HG03571 (cell line): ENCODE data around the gene MYOZ3.

ENCODE experiments used
- ATAC-seq: cut with Tn5 transposase; IDR thresholded peaks from one replicate; pipeline ENCODE4 v1.9.1; 2021; ENCODE audit not compliant: unreplicated experiment

MYOZ3 gene

DNA sequence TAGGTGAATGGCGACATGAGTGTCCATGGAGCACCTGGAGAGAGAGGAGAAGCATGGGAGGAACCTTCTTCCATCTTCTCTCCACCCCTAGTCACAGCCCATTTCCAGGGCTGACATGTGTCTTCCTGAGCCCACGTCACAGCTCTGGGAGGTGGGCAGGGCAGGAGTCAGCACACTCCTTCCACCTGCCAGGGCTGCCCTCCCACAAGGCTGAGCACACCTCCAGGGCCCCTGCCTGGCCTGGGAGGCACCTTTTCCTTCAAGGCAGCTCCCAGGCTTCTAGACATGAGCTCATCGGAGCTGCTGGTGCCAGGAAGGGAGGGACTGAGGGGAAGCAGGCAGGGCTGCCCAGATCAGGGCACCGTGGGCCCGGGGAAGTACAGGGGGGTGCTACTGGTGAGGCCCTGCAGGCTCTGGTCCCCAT is 34.2 kb upstream of the MYOZ3 start:
- ATAC-seq, result no peak

GRCh38 chr5:150627731-150628545 is 33.1 kb upstream of the MYOZ3 start:
- ATAC-seq, result no peak

DNA sequence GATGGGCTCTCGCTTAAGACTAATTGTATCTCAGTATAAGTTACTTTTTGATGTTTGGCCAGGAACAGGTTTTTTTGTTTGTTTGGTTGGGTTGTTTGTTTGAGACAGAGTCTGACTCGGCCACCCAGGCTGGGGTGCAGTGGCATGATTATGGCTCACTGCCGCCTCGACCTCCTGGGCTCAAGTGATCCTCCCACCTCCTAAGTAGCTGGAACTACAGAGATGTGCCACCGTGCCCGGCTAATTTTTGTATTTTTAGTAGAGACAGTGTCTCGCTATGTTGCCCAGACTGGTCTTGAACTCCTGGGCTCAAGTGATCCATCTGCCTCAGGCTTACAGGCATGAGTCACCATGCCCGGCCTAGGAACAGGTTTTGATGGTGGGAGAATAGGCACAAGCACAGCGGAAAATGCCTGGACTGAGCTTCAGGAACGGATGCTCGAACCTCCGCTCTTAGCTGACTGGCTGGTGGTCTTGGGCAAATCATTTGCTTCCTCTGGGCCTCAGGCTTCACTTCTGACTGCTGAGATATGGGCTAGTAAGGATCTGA is 32.0 kb upstream of the MYOZ3 start:
- no peak for ATAC-seq

DNA sequence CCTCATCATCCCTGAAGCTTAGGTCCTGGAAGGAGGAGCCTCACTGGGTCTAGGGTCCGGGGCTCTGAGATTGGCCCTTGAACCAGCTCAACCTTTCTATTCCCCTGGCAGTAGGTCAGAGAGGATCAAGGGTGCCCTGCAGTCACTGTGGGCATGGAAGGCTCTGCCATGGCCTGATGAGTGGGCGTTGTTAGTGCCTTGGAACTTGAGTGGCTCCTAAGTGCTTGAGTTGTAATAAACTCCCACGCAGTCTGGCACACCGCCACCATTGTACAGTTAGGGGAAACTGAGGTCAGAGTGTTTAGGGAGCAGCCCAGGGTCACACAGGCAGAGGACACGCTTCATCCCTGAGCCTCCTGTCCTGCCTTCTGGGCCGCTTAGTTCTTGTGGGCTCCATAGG is 31.0 kb upstream of the MYOZ3 start:
- no peak for ATAC-seq

DNA sequence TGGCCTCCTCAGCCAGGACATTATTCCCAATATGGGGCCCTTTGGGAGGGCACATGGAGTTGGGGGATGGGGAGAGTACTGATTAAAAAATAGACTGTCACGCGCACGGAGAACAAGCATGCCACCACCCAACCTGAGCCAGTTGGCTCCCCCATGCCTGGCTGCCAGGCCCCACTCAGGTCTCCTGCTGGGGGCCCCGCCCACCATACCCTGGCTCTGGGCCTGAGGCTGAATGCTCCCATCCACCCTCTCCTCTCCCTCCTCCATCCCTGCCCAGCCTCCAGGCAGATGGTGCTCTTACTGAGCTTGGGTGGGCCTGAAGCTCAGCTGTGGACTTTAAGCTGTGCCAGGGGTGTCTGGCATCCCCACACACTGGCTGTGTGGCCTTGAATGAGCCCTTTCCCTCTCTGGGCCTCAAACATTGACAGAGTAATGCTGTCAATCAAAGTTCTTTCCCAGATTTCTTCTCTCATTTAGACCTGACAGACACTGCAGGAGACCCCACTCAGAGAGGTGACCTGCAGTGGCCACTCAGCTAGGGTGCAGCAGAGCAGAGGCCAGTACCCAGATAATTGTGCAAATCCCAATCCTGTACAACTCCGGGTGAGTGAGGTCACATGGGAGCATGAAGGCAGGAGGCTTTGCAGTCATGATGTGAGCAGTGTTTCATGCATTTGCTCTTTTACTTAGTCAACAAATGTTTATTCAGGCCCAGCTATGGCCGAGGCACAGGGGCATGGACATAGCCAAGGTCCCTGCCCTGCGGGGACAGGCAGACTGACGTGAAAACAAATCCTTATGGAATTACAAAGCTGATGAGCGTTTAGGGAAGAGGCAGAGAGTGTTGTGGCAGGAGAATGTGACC is 30.4 kb upstream of the MYOZ3 start:
- ATAC-seq, result no peak

DNA sequence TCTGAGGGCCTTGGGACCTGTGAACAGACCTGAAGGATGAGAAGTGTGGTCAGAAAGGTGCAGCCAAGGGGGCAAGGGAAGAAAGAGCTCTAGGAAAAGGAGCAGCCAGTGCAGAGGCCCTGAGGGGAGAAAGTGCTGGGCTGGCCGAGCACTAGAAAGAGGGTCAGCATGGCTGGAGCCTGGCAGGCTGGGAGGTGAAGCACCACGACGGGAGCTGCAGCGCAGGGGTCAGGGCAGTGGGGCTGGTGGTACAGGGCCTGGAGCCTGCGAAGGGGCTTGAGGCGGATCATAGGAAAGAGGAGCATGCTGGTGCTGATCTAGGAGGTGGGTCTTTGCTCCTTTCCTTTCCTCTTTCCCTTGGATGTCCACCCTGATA is 29.7 kb upstream of the MYOZ3 start:
- no peak for ATAC-seq

- no peak for ATAC-seq
Measured at GRCh38 chr5:150632305-150633160, 28.5 kb upstream of the MYOZ3 start.

- no peak for ATAC-seq
Measured at GRCh38 chr5:150633429-150633828, 27.6 kb upstream of the MYOZ3 start.

DNA sequence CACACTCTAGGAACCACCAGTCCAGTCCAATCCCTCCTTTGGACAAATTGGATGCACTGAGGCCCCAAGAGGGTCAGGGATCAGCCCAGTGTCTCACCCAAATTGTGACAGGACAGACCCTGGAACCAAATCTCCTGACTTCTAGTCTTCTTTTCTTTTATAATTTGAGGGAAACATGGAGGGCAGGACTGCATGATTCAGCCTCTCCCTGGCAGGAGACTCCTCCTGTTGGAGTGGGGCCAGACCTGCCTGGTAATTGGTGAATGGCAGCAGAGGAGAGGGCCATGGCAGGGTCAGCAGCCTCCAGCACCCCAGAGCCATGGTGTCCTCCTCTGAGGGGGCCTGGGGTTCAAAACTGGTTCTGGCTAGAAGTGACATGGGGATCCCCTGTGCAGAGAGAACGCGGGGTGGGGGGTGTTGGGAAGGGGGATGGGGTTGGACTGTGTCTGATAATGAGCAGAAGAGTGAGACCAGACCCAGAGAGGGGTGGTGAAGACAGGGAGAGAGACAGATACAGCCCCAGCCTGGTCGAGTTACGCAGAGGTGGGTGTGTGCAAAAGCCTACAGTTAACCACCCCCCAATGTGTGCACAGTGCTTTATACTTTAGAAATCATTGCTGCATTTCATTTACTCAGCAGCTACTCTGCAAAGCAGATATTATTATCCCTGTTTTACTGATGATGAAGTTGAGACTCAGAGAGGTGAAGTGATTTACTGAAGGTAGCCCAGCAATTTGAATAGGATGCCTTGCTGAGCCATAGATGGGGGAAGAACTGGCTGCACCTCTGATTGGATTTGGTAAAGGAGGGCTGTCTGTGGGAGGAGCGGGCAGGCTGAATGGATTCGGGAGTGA is 24.4 kb upstream of the MYOZ3 start:
- no peak for ATAC-seq

- ATAC-seq, result no peak
Measured at GRCh38 chr5:150637245-150638052, 23.6 kb upstream of the MYOZ3 start.

DNA sequence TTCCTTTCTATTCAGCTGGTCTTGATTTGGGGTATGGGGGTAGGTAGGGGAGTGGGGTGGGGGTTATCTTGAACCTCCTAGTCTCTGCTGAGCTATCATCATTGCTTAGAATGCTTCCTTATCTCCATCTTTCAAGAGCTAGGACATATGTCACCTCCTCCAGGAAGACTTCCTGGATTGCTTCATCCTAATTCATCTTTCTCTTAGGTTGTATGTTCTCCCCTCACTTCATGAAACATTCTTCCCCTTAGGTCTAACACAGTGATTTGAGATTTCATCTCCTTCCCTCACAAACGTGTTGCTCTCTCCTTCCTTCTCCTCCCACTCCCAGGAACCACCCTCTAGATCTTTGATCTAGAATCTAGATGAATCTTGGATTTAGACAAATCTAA is 23.0 kb upstream of the MYOZ3 start:
- no peak for ATAC-seq

DNA sequence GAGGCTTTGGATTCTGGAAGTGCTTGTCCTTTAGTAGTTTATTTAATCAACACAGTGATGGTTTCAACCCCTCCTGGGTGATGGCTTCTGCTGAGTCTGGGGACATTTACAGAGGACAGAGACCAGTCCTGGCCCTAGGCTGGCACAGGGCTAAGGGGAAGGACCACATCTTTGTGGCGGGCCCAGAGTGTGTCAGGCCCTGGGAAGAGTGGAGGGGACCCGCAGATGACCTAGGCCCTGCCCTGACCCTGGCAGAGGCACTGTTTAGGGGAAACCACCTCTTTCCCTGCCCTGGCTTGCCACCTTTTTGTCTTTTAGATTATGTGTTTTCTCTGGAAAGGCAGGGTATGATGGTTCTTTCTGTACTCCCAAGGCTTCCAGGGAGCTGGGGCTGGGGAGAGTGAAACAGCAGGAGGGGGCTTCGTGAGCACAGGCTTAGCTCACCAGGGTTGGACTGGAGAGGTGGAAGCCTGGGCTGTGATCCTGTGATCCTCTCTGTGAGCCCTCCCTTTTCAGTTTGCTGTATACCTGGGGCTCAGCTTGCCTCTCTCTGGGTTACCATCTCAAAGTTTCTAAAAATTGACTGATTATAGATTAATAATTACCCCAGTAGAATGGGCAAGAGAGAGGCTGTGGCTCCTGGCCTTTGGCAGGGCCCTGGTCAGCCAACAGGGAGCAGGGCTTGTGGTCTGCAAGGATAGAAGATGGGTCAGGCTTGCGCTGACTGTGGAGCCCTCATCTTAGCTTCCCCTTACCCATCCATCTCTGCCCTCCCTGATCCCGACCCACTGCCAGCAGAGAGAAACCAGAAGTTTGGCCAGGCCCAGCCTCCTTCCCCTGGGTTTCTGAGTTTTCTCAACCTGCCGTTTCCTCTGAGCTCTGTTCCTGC is 22.3 kb upstream of the MYOZ3 start:
- ATAC-seq, result no peak

DNA sequence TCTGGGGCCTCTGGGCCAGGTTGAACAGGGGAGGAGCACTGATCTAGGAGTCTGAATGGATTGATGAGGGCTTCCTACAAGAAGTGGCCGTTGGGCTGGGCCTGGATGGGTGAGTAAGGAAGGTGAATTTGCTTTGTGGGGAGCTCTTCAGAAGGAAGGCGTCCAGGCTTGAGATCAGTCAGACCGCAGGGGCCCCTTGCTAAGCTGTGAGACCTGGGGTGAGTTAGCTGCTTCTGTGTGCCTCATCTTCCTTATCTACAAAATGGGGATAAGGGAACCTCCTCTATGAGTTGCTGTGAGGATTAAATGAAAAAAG is 21.7 kb upstream of the MYOZ3 start:
- no peak for ATAC-seq

GRCh38 chr5:150639751-150640150 is 21.3 kb upstream of the MYOZ3 start:
- no peak for ATAC-seq

- no peak for ATAC-seq
Measured at GRCh38 chr5:150640311-150641005, 20.6 kb upstream of the MYOZ3 start, which contains the start of gene SYNPO. TSS of gene SYNPO (plus strand) at chr5:150640660. CDS start at chr5:150648276, 7,616 bp downstream.

DNA sequence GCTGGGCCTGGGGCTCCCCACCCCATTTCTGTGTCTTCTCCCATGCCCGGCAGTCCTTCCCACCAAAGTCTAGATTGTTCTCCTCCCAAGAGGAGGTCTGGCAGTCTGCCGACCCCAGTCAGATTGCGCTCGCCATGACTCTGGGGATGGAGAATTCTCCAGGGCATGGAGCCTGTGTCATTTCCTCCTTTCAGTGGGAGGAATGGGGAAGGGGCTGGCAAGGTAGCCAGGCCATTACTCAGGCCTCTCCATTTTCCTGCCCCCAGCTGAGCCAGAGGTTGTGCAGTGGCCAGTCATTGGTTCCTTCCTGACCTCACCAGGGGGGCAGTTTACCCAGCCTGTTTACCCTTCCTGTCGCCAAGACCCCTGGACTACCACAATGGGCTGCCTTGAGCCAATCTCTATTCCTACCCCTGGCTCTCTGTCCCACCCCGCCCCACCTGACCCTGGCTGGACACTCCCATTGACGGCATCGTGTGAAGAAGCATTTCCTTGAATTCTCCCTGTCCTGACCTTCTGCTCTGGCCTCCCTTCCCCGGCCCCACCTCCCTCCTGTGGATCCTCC is 20.0 kb upstream of the MYOZ3 start:
- no peak for ATAC-seq

DNA sequence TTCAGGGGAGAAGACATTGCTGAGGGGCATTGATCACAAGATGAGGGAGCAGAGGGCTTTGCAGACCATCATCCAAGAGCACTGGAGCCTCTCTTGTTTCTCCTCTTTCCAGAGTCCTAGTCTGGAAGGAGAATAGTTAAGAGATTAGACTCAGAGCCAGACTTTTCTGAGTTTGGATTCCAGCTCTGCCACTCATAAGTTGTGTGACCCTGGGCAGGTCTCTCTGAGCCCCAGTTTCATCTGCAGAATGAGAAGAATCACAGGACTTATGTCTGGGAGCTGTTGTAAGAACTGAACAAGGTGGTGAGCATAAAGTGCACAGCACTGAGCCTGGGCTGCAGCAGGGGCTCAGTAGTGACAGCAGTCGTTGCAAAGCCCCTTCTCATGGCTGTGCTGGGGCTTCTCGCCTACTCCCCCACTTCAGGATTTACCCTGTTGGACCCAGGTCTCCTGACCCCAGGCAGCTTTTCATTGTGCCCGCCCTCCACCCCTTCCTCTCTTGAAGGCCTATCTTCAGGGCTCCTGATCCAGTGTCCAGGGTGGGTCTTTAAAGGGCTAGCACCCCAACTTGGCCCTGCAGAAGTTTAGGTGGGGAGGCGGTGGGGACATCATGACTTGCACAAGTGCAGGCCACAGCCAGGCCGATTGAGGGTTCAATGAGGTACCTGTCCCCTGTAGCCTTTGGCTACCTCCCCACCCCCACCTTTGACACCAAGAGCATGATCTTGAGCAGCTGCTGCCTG is 19.1 kb upstream of the MYOZ3 start:
- ATAC-seq, result no peak
